OCI-LY3 (cell line): ENCODE results near the gene STIL.

Experiments used
- H2AFZ ChIP-seq: fragments of 200-600, 300-600 bp; shearing (Covaris generic); 2 replicates; pipeline ENCODE4 v1.6.0; 2014; ENCODE audit warnings: antibody characterized with exemption, low read depth, low read length
- H3K27ac ChIP-seq: fragments of 200-600, 300-600 bp; sonication (generic); 2 replicates; pipeline ENCODE4 v1.5.1; 2014; ENCODE audit warnings: mild to moderate bottlenecking, low read length, moderate library complexity, mixed read lengths
- H3K27me3 ChIP-seq: fragments of 200-600, 300-600 bp; sonication (generic); 2 replicates; pipeline ENCODE4 v1.6.1; 2014; ENCODE audit warnings: low read depth, low read length, mixed read lengths
- H3K36me3 ChIP-seq: fragments of 200-600, 300-600 bp; sonication (generic); replicated peaks from 2 replicates; pipeline ENCODE3; 2014; ENCODE audit warnings: low read depth, low read length, mixed read lengths
- H3K4me1 ChIP-seq: fragments of 300-600, 200-600 bp; sonication (generic); 2 replicates; pipeline ENCODE4 v1.6.1; 2014; ENCODE audit warnings: low read length, mixed read lengths
- H3K4me2 ChIP-seq: fragments of 200-600, 300-600 bp; sonication (generic); 2 replicates; pipeline ENCODE4 v1.6.1; 2014; ENCODE audit warnings: low read length, mixed read lengths
- H3K4me3 ChIP-seq: fragments of 300-600, 200-600 bp; sonication (generic); 2 replicates; pipeline ENCODE4 v1.5.1; 2014; ENCODE audit warnings: antibody characterized with exemption, mild to moderate bottlenecking, low read length, moderate library complexity
- H3K79me2 ChIP-seq: fragments of 300-600, 200-600 bp; shearing (Covaris generic); 2 replicates; pipeline ENCODE4 v1.6.1; 2014; ENCODE audit warnings: mild to moderate bottlenecking, low read length, mixed read lengths
- H3K9ac ChIP-seq: fragments of 300-600, 200-600 bp; shearing (Covaris generic); 2 replicates; pipeline ENCODE4 v1.6.0; 2014; ENCODE audit warnings: mild to moderate bottlenecking, low read length, moderate library complexity
- H3K9me3 ChIP-seq: fragments of 200-600, 300-600 bp; shearing (Covaris generic); 2 replicates; pipeline ENCODE4 v1.6.1; 2014; ENCODE audit warnings: low read length, mixed read lengths; ENCODE audit not compliant: insufficient read depth
- H4K20me1 ChIP-seq: fragments of 200-600, 300-600 bp; sonication (generic); 2 replicates; pipeline ENCODE4 v1.6.1; 2016; ENCODE audit warnings: low read length, mixed read lengths; ENCODE audit not compliant: insufficient read depth
- EZH2phosphoT487 ChIP-seq: fragments of 200-600 bp; shearing (Covaris generic); IDR thresholded peaks from 2 replicates; pipeline ENCODE4 v1.6.1; 2018; ENCODE audit warnings: antibody characterized with exemption, mixed run types, low read depth
- TF ChIP-seq, protein P1 (sequence below): fragments of 200-600, 300-600 bp; sonication (generic); IDR thresholded peaks from 2 replicates; pipeline ENCODE4 v1.5.1; 2014; ENCODE audit warnings: antibody characterized with exemption, low read length, low read depth

Gene STIL

GRCh38 chr1:47330212-47330611, 16.3 kb upstream of the STIL start:
- Histone ChIP-seq H3K27me3 (no peaks in the 10 kb centered on the region), H3K79me2 (peaks cover 10% of the 10 kb centered on the region), H3K36me3 (no peaks in the 10 kb centered on the region), H3K27ac (no peak overlapping the region), H3K4me2 (no peak overlapping the region), H2AFZ (no peak overlapping the region), H3K9ac (no peak overlapping the region), H3K4me1 (peaks cover 5% of the 10 kb centered on the region; the same call in 1 of the 2 replicates), H3K9me3 (no peaks in the 10 kb centered on the region), H4K20me1 (no peaks in the 10 kb centered on the region), H3K4me3 (no peak overlapping the region)
- no peak for TF ChIP-seq EZH2phosphoT487
- TF ChIP-seq, protein P1, sequence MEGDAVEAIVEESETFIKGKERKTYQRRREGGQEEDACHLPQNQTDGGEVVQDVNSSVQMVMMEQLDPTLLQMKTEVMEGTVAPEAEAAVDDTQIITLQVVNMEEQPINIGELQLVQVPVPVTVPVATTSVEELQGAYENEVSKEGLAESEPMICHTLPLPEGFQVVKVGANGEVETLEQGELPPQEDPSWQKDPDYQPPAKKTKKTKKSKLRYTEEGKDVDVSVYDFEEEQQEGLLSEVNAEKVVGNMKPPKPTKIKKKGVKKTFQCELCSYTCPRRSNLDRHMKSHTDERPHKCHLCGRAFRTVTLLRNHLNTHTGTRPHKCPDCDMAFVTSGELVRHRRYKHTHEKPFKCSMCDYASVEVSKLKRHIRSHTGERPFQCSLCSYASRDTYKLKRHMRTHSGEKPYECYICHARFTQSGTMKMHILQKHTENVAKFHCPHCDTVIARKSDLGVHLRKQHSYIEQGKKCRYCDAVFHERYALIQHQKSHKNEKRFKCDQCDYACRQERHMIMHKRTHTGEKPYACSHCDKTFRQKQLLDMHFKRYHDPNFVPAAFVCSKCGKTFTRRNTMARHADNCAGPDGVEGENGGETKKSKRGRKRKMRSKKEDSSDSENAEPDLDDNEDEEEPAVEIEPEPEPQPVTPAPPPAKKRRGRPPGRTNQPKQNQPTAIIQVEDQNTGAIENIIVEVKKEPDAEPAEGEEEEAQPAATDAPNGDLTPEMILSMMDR = no peak

DNA sequence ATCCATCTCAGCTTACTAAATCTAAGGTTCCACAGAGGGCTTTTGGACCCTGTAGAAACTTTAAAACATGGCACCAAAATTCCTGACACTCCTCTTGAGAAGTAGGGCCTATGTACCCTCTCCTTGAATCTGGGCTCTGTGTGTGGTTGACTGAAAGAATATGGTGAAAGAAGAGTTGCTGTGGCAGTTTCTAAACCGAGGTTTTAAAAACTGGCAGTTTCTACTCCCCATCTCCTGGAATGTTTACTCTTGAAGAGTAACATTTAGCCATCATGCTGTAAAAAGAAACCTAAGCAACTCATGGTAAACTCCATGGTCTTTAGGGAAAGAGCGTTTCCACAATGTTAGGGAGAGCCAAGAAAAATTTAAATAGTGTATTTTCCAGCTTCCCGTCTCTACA, 15.0 kb upstream of the STIL start:
- no peak overlapping the region for H3K4me3 ChIP-seq
- TF ChIP-seq EZH2phosphoT487 = no peak
- TF ChIP-seq, protein P1 = no peak
- H2AFZ ChIP-seq = no peak overlapping the region
- no peak overlapping the region for H3K4me2 ChIP-seq
- no peaks in the 10 kb centered on the region for H3K9me3 ChIP-seq
- H3K79me2 ChIP-seq = no peaks in the 10 kb centered on the region
- H3K9ac ChIP-seq = no peak overlapping the region
- H3K4me1 ChIP-seq = 0 out of 2 replicates have a peak, but pooled peaks cover 4% of the 10 kb centered on the region
- no peaks in the 10 kb centered on the region for H3K36me3 ChIP-seq
- no peaks in the 10 kb centered on the region for H4K20me1 ChIP-seq
- H3K27ac ChIP-seq = no peak overlapping the region
- no peaks in the 10 kb centered on the region for H3K27me3 ChIP-seq

GRCh38 chr1:47326271-47326670, 12.3 kb upstream of the STIL start:
- Histone ChIP-seq H3K4me2 (no peak overlapping the region), H4K20me1 (no peaks in the 10 kb centered on the region), H3K9ac (no peak overlapping the region), H3K9me3 (no peaks in the 10 kb centered on the region), H3K4me3 (no peak overlapping the region), H3K27me3 (no peaks in the 10 kb centered on the region), H3K36me3 (no peaks in the 10 kb centered on the region), H3K27ac (no peak overlapping the region), H3K79me2 (no peaks in the 10 kb centered on the region), H3K4me1 (no peaks in the 10 kb centered on the region), H2AFZ (no peak overlapping the region)
- no peak for TF ChIP-seq EZH2phosphoT487
- TF ChIP-seq, protein P1 = no peak

DNA sequence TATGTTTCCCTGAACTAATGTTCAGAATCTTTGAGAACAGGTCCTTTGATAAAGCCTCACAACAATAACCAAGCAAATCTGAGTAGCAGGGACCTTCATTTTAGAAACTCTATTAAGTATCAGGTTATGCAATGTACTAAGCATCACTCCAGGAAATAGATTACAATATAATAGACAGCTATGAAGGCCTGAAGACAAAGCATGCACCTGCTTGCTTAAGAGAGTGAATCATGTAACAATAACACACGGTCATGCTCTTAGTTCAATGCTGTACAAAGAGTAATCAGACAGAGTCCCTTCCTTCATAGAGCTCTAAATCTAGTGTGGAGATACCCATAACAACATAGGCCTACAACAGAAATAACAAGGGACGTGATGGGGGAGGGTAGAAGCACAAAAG, 11.6 kb upstream of the STIL start:
- no peak overlapping the region for H3K4me3 ChIP-seq
- H3K27ac ChIP-seq = no peak overlapping the region
- H3K36me3 ChIP-seq = no peaks in the 10 kb centered on the region
- H2AFZ ChIP-seq = no peak overlapping the region
- H3K9me3 ChIP-seq = no peaks in the 10 kb centered on the region
- no peak overlapping the region for H3K9ac ChIP-seq
- no peaks in the 10 kb centered on the region for H3K79me2 ChIP-seq
- H3K4me2 ChIP-seq = no peak overlapping the region
- TF ChIP-seq, protein P1 = no peak
- no peak for TF ChIP-seq EZH2phosphoT487
- H3K27me3 ChIP-seq = no peaks in the 10 kb centered on the region
- no peaks in the 10 kb centered on the region for H3K4me1 ChIP-seq
- H4K20me1 ChIP-seq = no peaks in the 10 kb centered on the region
